Measurements from ENCODE around the gene TNRC18. TPM values are rescaled to one million over a fixed set of nuclear protein-coding genes. Genes with fewer than 3 reads are reported as not detected.

TNRC18 gene
- total RNA-seq, 2 experiments from 2014 or later = 12.2 to 64.2 TPM

- Histone ChIP-seq H3K9me2 (ENCODE audit: insufficient read depth, low read length) (no peaks in the 10 kb centered on the region), H2AFZ (ENCODE audit: low read length) (no peak overlapping the region), H3K9me3 (ENCODE audit: low read length) (no peaks in the 10 kb centered on the region), H3K79me2 (ENCODE audit: insufficient read depth, low read depth, low read length) (no peaks in the 10 kb centered on the region), H3K4me2 (ENCODE audit: low read length) (no peak overlapping the region), H4K20me1 (ENCODE audit: insufficient read depth, low read length) (no peaks in the 10 kb centered on the region), H3K27ac (ENCODE audit: low read depth, low read length, poor library complexity, severe bottlenecking) (no peak overlapping the region), H3K4me1 (ENCODE audit: insufficient read depth, low read length, poor library complexity, severe bottlenecking) (peaks cover 27% of the 10 kb centered on the region), H3K36me3 (ENCODE audit: insufficient read depth, low read length) (no peaks in the 10 kb centered on the region), H3K4me3 (ENCODE audit: low read depth, low read length, poor library complexity, severe bottlenecking) (no peak overlapping the region)
- no TSS peak for BruUV-seq (replicated peaks)
- TF ChIP-seq, protein P1, sequence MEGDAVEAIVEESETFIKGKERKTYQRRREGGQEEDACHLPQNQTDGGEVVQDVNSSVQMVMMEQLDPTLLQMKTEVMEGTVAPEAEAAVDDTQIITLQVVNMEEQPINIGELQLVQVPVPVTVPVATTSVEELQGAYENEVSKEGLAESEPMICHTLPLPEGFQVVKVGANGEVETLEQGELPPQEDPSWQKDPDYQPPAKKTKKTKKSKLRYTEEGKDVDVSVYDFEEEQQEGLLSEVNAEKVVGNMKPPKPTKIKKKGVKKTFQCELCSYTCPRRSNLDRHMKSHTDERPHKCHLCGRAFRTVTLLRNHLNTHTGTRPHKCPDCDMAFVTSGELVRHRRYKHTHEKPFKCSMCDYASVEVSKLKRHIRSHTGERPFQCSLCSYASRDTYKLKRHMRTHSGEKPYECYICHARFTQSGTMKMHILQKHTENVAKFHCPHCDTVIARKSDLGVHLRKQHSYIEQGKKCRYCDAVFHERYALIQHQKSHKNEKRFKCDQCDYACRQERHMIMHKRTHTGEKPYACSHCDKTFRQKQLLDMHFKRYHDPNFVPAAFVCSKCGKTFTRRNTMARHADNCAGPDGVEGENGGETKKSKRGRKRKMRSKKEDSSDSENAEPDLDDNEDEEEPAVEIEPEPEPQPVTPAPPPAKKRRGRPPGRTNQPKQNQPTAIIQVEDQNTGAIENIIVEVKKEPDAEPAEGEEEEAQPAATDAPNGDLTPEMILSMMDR (conservative IDR thresholded peaks at IDR 0.05; ENCODE audit: low read length) = no peak
- no peak for DNase-seq (ENCODE audit: low spot score)
- ChIA-PET CTCF (ENCODE audit: unreplicated experiment) (no interaction called here), POLR2A (no interaction called here)
- intact Hi-C loops (cut with micrococcal nuclease; ENCODE audit: unreplicated experiment) = no loop called here
Measured at GRCh38 chr7:5420067-5420880, 3.4 kb downstream of the TNRC18 start.

- BruUV-seq (replicated peaks) = no TSS peak
- no peak overlapping the region for H2AFZ ChIP-seq (ENCODE audit: low read length)
- ChIA-PET CTCF (ENCODE audit: unreplicated experiment) (no interaction called here), POLR2A (no interaction called here)
- no peaks in the 10 kb centered on the region for H3K9me3 ChIP-seq (ENCODE audit: low read length)
- no peaks in the 10 kb centered on the region for H3K79me2 ChIP-seq (ENCODE audit: insufficient read depth, low read depth, low read length)
- no peaks in the 10 kb centered on the region for H3K9me2 ChIP-seq (ENCODE audit: insufficient read depth, low read length)
- no peak for DNase-seq (ENCODE audit: low spot score)
- no peak overlapping the region for H3K27ac ChIP-seq (ENCODE audit: low read depth, low read length, poor library complexity, severe bottlenecking)
- no peaks in the 10 kb centered on the region for H4K20me1 ChIP-seq (ENCODE audit: insufficient read depth, low read length)
- H3K4me2 ChIP-seq (ENCODE audit: low read length) = no peak overlapping the region
- H3K4me1 ChIP-seq (ENCODE audit: insufficient read depth, low read length, poor library complexity, severe bottlenecking) = peaks cover 22% of the 10 kb centered on the region
- no peaks in the 10 kb centered on the region for H3K36me3 ChIP-seq (ENCODE audit: insufficient read depth, low read length)
- no peak overlapping the region for H3K4me3 ChIP-seq (ENCODE audit: low read depth, low read length, poor library complexity, severe bottlenecking)
- no peak for TF ChIP-seq EZH2phosphoT487 (IDR thresholded peaks at IDR 0.05; ENCODE audit: borderline replicate concordance, low read depth, low read length)
- TF ChIP-seq, protein P1 (conservative IDR thresholded peaks at IDR 0.05; ENCODE audit: low read length) = no peak
- intact Hi-C loops (cut with micrococcal nuclease; ENCODE audit: unreplicated experiment) = no loop called here
Measured at GRCh38 chr7:5419539-5420066, 4.0 kb downstream of the TNRC18 start.

DNA sequence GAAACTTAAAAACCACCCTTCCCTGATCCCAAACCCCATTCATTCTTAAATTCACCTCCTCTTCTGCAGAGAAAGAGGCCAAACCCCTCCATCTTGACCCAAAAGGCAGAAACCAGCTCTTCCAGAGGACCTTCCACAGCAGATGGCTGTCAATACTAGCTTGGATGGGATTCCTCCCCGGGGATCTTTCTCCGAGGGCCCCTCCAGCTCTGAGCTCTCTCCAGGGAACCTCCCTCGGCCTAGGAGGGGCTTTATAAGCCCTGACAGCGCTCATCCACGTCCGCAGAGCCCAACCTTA, 5.4 kb downstream of the TNRC18 start:
- no peak overlapping the region for H3K4me3 ChIP-seq (ENCODE audit: low read depth, low read length, poor library complexity, severe bottlenecking)
- no peaks in the 10 kb centered on the region for H3K9me2 ChIP-seq (ENCODE audit: insufficient read depth, low read length)
- no TSS peak for BruUV-seq (replicated peaks)
- no peak overlapping the region for H2AFZ ChIP-seq (ENCODE audit: low read length)
- H4K20me1 ChIP-seq (ENCODE audit: insufficient read depth, low read length) = no peaks in the 10 kb centered on the region
- peaks cover 17% of the 10 kb centered on the region for H3K4me1 ChIP-seq (ENCODE audit: insufficient read depth, low read length, poor library complexity, severe bottlenecking)
- no peak overlapping the region for H3K27ac ChIP-seq (ENCODE audit: low read depth, low read length, poor library complexity, severe bottlenecking)
- POLR2A ChIA-PET = no interaction called here
- no peaks in the 10 kb centered on the region for H3K9me3 ChIP-seq (ENCODE audit: low read length)
- CTCF ChIA-PET (ENCODE audit: unreplicated experiment) = no interaction called here
- no peaks in the 10 kb centered on the region for H3K79me2 ChIP-seq (ENCODE audit: insufficient read depth, low read depth, low read length)
- no peak overlapping the region for H3K4me2 ChIP-seq (ENCODE audit: low read length)
- no peaks in the 10 kb centered on the region for H3K36me3 ChIP-seq (ENCODE audit: insufficient read depth, low read length)
- TF ChIP-seq EZH2phosphoT487 (IDR thresholded peaks at IDR 0.05; ENCODE audit: borderline replicate concordance, low read depth, low read length) = no peak
- TF ChIP-seq, protein P1 (conservative IDR thresholded peaks at IDR 0.05; ENCODE audit: low read length) = no peak
- DNase-seq (ENCODE audit: low spot score) = no peak
- intact Hi-C loops (cut with micrococcal nuclease; ENCODE audit: unreplicated experiment) = no loop called here
